NB4 (cell line): ENCODE measurements around the gene AKAP6.

Experiments
- DNase-seq: peaks from one replicate; pipeline ENCODE4 v3.0.0; 2010; ENCODE audit warnings: low read depth
- H3K4me3 ChIP-seq: one replicate; pipeline ENCODE4 v1.5.1; 2011; ENCODE audit warnings: mild to moderate bottlenecking, low read depth, low read length, moderate library complexity
- MYC ChIP-seq: IDR thresholded peaks from 2 replicates; pipeline ENCODE4 v1.6.1; 2011; ENCODE audit warnings: low read depth, low read length
- POLR2A ChIP-seq: IDR thresholded peaks from 2 replicates; pipeline ENCODE4 v1.6.1; 2011; ENCODE audit warnings: mild to moderate bottlenecking; ENCODE audit not compliant: insufficient read length; ENCODE audit errors: extremely low read depth
- TF ChIP-seq, protein P1 (sequence below): IDR thresholded peaks from one replicate; pipeline ENCODE4 v1.5.1; 2012; ENCODE audit warnings: low read depth, low read length
- TF ChIP-seq, protein P2 (sequence below): IDR thresholded peaks from 2 replicates; pipeline ENCODE4 v1.6.1; 2011; ENCODE audit warnings: low read depth, low read length

Gene AKAP6

DNA sequence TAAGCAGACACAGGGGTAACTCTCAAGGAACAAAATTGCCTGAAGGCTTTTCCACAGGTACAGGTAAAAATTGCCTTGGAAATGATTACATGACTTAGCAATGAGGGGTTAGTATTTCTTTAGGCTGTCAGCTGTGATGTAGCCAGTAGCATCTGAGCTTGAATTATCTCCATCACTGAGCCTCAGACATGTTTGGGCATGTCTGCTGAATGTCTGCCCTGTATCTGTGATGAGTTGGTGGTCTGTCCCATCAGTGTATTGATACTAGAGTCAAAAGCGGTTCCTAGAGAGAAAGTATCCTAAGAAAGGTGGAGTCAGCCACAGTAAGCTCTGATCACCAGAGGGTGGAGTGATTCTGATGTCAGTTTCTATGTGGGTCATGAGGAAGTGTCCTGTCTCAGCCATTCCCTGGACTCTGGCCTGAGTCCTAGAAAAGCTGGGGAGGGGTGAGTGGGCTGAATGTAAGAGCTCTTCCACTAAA lies 16.3 kb downstream of the AKAP6 start:
- TF ChIP-seq, protein P1, sequence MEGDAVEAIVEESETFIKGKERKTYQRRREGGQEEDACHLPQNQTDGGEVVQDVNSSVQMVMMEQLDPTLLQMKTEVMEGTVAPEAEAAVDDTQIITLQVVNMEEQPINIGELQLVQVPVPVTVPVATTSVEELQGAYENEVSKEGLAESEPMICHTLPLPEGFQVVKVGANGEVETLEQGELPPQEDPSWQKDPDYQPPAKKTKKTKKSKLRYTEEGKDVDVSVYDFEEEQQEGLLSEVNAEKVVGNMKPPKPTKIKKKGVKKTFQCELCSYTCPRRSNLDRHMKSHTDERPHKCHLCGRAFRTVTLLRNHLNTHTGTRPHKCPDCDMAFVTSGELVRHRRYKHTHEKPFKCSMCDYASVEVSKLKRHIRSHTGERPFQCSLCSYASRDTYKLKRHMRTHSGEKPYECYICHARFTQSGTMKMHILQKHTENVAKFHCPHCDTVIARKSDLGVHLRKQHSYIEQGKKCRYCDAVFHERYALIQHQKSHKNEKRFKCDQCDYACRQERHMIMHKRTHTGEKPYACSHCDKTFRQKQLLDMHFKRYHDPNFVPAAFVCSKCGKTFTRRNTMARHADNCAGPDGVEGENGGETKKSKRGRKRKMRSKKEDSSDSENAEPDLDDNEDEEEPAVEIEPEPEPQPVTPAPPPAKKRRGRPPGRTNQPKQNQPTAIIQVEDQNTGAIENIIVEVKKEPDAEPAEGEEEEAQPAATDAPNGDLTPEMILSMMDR: no peak
- TF ChIP-seq POLR2A (no peak), MYC (no peak)
- TF ChIP-seq, protein P2, sequence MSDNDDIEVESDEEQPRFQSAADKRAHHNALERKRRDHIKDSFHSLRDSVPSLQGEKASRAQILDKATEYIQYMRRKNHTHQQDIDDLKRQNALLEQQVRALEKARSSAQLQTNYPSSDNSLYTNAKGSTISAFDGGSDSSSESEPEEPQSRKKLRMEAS: no peak

DNA sequence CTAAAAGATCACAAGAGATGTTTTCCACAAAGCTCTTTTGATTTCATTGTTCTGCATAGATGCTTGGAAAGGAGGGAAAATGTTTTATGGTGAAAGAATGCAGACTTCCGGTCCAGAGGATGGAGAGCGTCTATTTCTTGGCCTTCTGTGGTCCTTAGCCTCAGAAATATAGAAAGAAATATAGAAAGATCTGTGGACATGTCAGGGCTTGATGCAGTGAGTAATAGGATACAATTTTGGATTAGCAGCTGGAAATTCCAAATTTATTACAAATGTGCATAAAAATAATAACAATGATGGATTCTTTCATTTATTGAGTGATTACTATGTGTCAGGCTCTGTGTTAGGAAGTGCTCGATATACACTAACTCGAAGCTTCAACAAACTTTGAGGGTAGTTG lies 20.2 kb downstream of the AKAP6 start:
- no peak for TF ChIP-seq POLR2A
- TF ChIP-seq MYC: no peak
- TF ChIP-seq, protein P1: no peak
- TF ChIP-seq, protein P2: no peak
- no peak overlapping the region for H3K4me3 ChIP-seq
- DNase-seq: no peak

More for the DNA sequence above, 16.3 kb downstream of the AKAP6 start:
- no peak for DNase-seq
- H3K4me3 ChIP-seq: no peak overlapping the region

DNA sequence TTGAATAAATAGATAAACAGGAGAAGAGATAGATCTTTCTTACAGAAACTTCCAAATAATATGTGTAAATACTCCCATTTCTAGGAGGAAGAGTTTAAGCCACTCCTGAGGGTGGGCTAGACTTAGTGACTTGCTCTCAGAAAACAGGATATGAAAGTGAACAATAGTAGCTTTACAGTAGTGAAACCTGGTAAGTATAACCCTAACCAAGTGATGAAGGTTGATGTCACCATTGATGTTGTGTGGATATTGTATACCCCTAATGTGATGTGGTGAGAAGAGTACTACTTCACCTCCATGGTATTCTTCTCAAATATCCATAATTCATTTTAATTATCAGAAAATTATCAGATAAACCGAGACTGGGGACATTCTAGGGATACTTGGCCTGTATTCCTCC lies 20.9 kb downstream of the AKAP6 start:
- no peak overlapping the region for H3K4me3 ChIP-seq
- no peak for DNase-seq
- TF ChIP-seq, protein P1: no peak
- TF ChIP-seq, protein P2: no peak
- no peak for TF ChIP-seq MYC

DNA sequence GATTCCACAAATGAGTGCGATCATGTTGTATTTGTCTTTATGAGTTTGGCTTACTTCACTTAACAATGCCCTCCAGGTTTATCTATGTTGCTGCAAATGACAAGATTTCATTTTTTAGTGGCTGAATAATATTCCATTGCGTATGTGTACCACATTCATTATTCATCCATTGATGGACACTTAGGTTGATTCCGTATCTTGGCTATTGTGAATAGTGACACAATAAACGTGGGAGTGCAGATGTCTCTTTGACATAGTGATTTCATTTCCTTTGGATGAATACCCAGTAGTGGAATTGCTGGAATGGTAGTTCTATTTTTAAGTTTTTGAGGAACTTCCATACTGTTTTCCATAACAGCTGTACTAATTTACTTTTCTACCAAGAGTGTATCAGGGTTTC lies 23.5 kb downstream of the AKAP6 start:
- H3K4me3 ChIP-seq: no peak overlapping the region
- TF ChIP-seq, protein P1: no peak
- TF ChIP-seq MYC (no peak), POLR2A (no peak)
- TF ChIP-seq, protein P2: no peak
- DNase-seq: no peak

DNA sequence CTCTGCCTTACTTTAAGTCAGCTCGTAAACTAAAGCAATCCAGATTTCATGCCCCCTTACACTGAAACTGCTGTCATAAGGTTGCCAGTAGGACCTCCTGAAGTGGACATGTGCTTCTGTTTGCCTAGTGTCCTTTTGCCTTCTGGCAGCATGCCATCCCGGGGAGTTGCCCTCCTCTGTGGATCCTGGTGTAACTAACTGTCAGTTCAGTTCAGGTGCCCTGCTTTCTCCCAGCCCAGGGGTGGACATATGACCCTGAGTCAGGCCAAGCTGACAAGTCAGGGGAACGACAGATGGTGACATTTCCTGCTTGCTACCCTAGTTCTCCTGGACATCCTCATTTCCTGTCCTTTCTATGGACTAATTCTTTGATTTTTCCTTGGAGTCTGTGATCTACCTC lies 25.6 kb downstream of the AKAP6 start:
- TF ChIP-seq MYC: no peak
- TF ChIP-seq, protein P1: no peak
- TF ChIP-seq, protein P2: no peak
- TF ChIP-seq POLR2A: no peak
- no peak for DNase-seq

DNA sequence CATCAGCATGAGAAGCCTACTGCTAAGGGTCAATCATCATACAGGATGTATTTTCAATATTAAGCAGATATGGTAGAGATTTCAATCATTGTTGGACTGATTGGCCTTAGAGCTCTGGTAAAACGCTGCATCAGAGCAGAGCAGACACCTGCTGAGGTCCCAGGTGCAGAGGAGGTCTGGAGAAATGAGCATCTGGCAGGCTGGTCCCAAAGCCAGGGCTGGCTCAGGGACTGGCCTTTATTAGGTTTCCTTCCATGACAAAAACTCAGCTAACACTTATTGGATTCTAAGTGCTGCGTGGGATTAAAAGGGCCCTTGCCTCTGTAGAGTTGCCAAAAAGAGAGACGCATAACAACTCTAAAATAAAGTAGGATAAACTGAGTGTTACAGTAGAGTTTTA lies 29.7 kb downstream of the AKAP6 start:
- TF ChIP-seq, protein P2: no peak
- no peak for TF ChIP-seq MYC
- TF ChIP-seq POLR2A: no peak
- TF ChIP-seq, protein P1: no peak
- DNase-seq: no peak
- no peak overlapping the region for H3K4me3 ChIP-seq

More for the DNA sequence above, 25.6 kb downstream of the AKAP6 start:
- H3K4me3 ChIP-seq: no peak overlapping the region
